Measurements from ENCODE around the gene TBKBP1.

TBKBP1 gene

DNA sequence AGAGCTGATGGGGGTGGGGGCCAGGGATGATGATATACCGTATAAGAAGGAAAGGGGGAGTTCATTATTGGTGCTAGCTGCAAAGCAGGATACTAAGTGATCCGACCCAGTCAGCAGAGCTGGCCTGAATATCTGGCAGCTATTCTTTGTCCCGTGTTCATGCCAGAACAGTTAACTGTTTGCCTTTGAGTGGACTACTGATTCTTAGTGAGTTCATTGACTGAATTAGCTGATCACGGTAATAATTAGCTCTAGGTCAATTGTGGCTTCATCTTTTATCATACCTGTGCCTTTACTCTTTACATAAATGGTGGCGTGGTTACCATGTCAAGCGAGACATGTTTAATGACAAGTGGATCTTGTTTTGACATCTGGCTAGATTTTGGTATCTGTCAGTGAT, 39.0 kb upstream of the TBKBP1 start:
- no peak overlapping the region for H3K4me3 ChIP-seq (ENCODE audit: low read depth, low read length)
- TF ChIP-seq, protein P1, sequence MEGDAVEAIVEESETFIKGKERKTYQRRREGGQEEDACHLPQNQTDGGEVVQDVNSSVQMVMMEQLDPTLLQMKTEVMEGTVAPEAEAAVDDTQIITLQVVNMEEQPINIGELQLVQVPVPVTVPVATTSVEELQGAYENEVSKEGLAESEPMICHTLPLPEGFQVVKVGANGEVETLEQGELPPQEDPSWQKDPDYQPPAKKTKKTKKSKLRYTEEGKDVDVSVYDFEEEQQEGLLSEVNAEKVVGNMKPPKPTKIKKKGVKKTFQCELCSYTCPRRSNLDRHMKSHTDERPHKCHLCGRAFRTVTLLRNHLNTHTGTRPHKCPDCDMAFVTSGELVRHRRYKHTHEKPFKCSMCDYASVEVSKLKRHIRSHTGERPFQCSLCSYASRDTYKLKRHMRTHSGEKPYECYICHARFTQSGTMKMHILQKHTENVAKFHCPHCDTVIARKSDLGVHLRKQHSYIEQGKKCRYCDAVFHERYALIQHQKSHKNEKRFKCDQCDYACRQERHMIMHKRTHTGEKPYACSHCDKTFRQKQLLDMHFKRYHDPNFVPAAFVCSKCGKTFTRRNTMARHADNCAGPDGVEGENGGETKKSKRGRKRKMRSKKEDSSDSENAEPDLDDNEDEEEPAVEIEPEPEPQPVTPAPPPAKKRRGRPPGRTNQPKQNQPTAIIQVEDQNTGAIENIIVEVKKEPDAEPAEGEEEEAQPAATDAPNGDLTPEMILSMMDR (IDR thresholded peaks at IDR 0.05) = no peak
- no peaks in the 10 kb centered on the region for H3K27me3 ChIP-seq (ENCODE audit: control insufficient read depth, insufficient read depth, low read length)
- H2AFZ ChIP-seq = no peak overlapping the region
- H3K9me3 ChIP-seq (ENCODE audit: control insufficient read depth, low read length) = no peaks in the 10 kb centered on the region
- H3K27ac ChIP-seq = no peak overlapping the region
- no peaks in the 10 kb centered on the region for H3K4me1 ChIP-seq
- no peak overlapping the region for H3K4me2 ChIP-seq (ENCODE audit: low read length)
- H3K9ac ChIP-seq = no peak overlapping the region
- H3K36me3 ChIP-seq (ENCODE audit: control insufficient read depth, insufficient read depth, low read length) = no peaks in the 10 kb centered on the region
- peaks cover 33% of the 10 kb centered on the region for H3K79me2 ChIP-seq

DNA sequence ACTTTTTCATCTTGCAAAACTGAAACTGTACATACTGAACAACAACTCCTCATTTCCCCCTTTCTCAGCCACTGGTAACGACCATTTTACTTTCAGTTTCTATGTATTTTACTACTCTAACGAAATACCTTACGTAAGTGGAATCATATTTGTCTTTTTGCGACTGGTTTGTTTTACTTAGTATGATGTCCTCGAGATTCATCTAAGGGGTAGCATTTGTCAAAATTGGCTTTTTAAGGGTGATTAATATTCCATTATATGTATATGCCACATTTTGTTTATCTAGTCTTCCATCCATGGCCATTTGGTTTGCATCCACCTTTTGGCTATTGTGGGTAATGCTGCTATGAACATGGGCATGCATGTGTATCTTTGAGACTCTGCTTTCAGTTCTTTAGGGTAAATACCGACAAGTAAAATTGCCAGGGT, 33.9 kb upstream of the TBKBP1 start:
- no peak overlapping the region for H3K27ac ChIP-seq
- H3K4me3 ChIP-seq (ENCODE audit: low read depth, low read length) = no peak overlapping the region
- no peak overlapping the region for H3K4me2 ChIP-seq (ENCODE audit: low read length)
- H3K9me3 ChIP-seq (ENCODE audit: control insufficient read depth, low read length) = no peaks in the 10 kb centered on the region
- no peaks in the 10 kb centered on the region for H3K27me3 ChIP-seq (ENCODE audit: control insufficient read depth, insufficient read depth, low read length)
- no peaks in the 10 kb centered on the region for H3K36me3 ChIP-seq (ENCODE audit: control insufficient read depth, insufficient read depth, low read length)
- peaks cover 4% of the 10 kb centered on the region for H3K79me2 ChIP-seq
- H3K9ac ChIP-seq = no peak overlapping the region
- TF ChIP-seq, protein P1 (IDR thresholded peaks at IDR 0.05) = no peak
- no peak overlapping the region for H2AFZ ChIP-seq
- H3K4me1 ChIP-seq = no peaks in the 10 kb centered on the region

DNA sequence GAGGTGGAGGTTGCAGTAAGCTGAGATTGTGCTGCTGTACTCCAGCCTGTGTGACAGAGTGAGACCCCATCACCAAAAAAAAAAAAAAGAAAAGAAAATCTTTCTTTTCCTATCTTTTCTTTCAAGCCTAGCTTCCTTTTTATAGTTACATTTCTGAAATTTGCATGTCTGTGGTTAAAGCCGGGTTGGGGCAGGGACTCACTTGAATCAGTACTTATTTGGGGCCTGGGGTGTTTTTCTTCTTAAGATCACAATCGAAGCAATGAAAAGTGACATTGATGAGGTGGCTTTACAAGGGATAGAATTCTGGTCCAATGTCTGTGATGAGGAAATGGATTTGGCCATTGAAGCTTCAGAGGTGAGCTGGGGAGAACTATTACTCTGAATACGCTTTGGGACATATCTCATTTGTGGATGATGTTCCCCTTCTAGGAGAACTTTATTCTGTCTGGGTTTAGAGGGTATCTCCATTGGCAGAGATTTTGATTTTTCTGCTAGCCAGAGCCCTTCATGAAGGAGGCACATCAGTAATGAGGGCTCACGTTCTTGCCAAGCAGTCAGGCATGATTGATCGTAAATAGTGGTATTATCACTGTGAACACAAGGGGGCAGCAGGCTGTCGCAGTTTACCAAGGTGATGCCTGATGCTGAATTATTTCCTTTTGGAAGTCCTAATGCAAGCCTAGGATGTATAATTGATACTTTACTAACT, 29.9 kb upstream of the TBKBP1 start:
- no peaks in the 10 kb centered on the region for H3K4me1 ChIP-seq
- no peaks in the 10 kb centered on the region for H3K79me2 ChIP-seq
- H3K4me3 ChIP-seq (ENCODE audit: low read depth, low read length) = no peak overlapping the region
- no peaks in the 10 kb centered on the region for H3K9me3 ChIP-seq (ENCODE audit: control insufficient read depth, low read length)
- TF ChIP-seq, protein P1 (IDR thresholded peaks at IDR 0.05) = peak; percentile 82
- H3K9ac ChIP-seq = no peak overlapping the region
- no peak overlapping the region for H3K4me2 ChIP-seq (ENCODE audit: low read length)
- no peaks in the 10 kb centered on the region for H3K36me3 ChIP-seq (ENCODE audit: control insufficient read depth, insufficient read depth, low read length)
- H3K27ac ChIP-seq = no peak overlapping the region
- H3K27me3 ChIP-seq (ENCODE audit: control insufficient read depth, insufficient read depth, low read length) = no peaks in the 10 kb centered on the region
- H2AFZ ChIP-seq = no peak overlapping the region

DNA sequence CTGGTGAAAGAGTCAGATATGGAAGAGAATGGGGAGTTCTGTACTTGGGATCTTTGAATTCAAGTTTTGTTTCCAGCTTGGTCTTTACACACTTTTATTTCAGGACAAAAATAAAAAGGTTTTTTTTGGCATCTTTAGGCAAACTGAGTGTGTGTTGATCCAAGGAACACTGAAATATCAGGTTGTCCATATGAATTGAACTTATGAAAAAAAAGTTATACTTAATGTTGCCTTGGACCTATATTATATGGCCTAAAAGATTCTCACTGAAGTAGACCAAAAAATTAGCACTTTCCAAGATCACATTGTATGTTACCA, 29.4 kb upstream of the TBKBP1 start:
- no peak overlapping the region for H3K27ac ChIP-seq
- no peaks in the 10 kb centered on the region for H3K9me3 ChIP-seq (ENCODE audit: control insufficient read depth, low read length)
- TF ChIP-seq, protein P1 (IDR thresholded peaks at IDR 0.05) = no peak
- H3K36me3 ChIP-seq (ENCODE audit: control insufficient read depth, insufficient read depth, low read length) = no peaks in the 10 kb centered on the region
- no peak overlapping the region for H3K9ac ChIP-seq
- H3K4me1 ChIP-seq = no peaks in the 10 kb centered on the region
- H3K4me2 ChIP-seq (ENCODE audit: low read length) = no peak overlapping the region
- no peak overlapping the region for H2AFZ ChIP-seq
- H3K27me3 ChIP-seq (ENCODE audit: control insufficient read depth, insufficient read depth, low read length) = no peaks in the 10 kb centered on the region
- H3K4me3 ChIP-seq (ENCODE audit: low read depth, low read length) = no peak overlapping the region
- no peaks in the 10 kb centered on the region for H3K79me2 ChIP-seq

DNA sequence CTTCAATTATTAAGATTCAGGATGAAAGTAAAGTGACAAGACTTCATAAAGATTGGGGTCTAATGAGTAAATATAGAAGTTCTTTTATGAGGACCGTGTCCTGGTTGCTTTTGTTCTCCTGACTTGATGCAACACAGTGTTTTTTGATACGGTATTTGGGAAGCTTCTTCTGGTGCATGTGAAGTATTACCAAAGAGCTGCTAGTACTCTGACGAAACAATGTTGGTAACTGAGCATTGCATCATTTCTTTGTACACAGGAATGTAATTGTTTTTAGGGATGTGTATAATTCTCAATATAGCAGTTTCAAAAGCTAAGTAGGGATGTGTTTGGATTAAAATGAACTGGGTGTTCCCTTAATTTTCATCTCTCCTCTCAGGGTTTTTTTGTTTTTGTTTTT, 28.3 kb upstream of the TBKBP1 start:
- no peaks in the 10 kb centered on the region for H3K27me3 ChIP-seq (ENCODE audit: control insufficient read depth, insufficient read depth, low read length)
- H3K9ac ChIP-seq = no peak overlapping the region
- no peak overlapping the region for H2AFZ ChIP-seq
- no peak overlapping the region for H3K27ac ChIP-seq
- TF ChIP-seq, protein P1 (IDR thresholded peaks at IDR 0.05) = no peak
- no peak overlapping the region for H3K4me3 ChIP-seq (ENCODE audit: low read depth, low read length)
- H3K36me3 ChIP-seq (ENCODE audit: control insufficient read depth, insufficient read depth, low read length) = no peaks in the 10 kb centered on the region
- H3K4me2 ChIP-seq (ENCODE audit: low read length) = no peak overlapping the region
- no peaks in the 10 kb centered on the region for H3K9me3 ChIP-seq (ENCODE audit: control insufficient read depth, low read length)
- H3K4me1 ChIP-seq = no peaks in the 10 kb centered on the region
- H3K79me2 ChIP-seq = no peaks in the 10 kb centered on the region
